Left cardiac atrium (tissue), 4 donors: ENCODE measurements around the gene ADAMTSL3. TPM values are rescaled to one million over a fixed set of nuclear protein-coding genes. Genes with fewer than 3 reads are reported as not detected.
A peak's percentile ranks its signal among the peaks of the same experiment; 100 is the strongest.

Experiments
- ATAC-seq, 2 donors: fragments of 200-7000 bp; cut with Tn5 transposase; one replicate each; pipeline ENCODE4 v1.9.1; 2020; ENCODE audit warnings: mild to moderate bottlenecking in 2 of 2, moderate library complexity in 2 of 2
- DNase-seq: peaks from one replicate; pipeline ENCODE4 v3.0.0-alpha.2; 2020
- intact Hi-C, 2 donors: fragments of 100-400 bp; cut with DNase I; formaldehyde crosslinking; loops; one replicate each; pipeline versions ENCODE4 v1.14.1 to v1.15.1; 2022 to 2023
- total RNA-seq, 2 donors: library from RNA; stranded (reverse); fragmentation: NEBNext Ultra II Directional; extraction: Animal tissue kit (Norgen Biotek cat#: 25700); gene quantifications; one replicate each; pipeline ENCODE4 v1.2.1, GENCODE V29; 2021
- donor health status: DM: no; HTN: yes; CAD: no.
- donor health status: DM: no; HTN: yes; CAD: no; lungs with severe emphysema.
- donor health status: DM: yes; HTN: yes; CAD: no.
- donor health status: Dilated cardiomyopathy.

ADAMTSL3 gene
- total RNA-seq, 2 donors from 2014 or later, result 22.8 to 25.8 TPM

DNA sequence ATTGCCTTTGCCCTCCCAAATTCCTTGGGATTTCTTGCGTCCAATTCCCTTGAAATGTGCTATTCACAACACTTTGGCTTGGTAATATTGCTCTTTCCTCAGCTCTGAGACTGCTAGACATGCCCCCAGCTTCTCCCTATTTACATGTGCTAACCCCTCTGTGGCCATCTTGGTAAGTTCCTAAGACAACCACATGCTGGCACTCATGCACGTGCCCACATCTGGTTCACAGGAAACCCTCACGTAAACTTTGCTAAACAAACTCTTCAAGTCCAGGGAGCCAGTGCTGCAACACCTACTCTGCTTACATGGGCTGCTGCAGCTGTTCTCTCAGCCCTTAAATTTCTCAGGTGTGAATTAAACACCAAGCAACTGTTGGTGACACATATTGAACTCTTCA, 121.8 kb downstream of the ADAMTSL3 start:
- intact Hi-C loops, result no loop called here
- DNase-seq (no peak), ATAC-seq (no peak)

GRCh38 chr15:83776986-83777385, 123.1 kb downstream of the ADAMTSL3 start:
- DNase-seq, result no peak
- ATAC-seq, result no peak
- intact Hi-C loops, result no loop called here

DNA sequence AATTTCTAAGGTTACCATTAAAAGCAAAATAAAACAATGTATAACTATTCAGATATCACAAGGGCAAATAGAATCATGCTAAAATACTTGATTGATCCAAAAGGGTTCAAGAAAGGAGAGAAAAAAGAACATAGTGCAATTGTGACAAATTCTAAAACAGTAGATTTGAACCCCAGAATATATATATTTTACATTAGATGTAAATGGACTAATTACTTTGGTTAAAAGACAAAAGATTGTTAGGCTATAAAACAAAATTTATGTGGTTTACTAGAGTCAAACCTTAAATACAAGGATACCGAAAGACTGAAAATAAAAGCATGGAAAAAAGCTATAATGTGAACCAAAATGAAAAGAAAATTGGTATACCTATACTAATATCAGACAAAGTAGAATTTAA, 129.3 kb downstream of the ADAMTSL3 start:
- no peak for ATAC-seq
- DNase-seq, result no peak
- intact Hi-C loops, result no loop called here

GRCh38 chr15:83784975-83785374, 131.1 kb downstream of the ADAMTSL3 start:
- DNase-seq (no peak), ATAC-seq (peak in 1 of 2 donors; percentile 47)
- intact Hi-C loops, result no loop called here

DNA sequence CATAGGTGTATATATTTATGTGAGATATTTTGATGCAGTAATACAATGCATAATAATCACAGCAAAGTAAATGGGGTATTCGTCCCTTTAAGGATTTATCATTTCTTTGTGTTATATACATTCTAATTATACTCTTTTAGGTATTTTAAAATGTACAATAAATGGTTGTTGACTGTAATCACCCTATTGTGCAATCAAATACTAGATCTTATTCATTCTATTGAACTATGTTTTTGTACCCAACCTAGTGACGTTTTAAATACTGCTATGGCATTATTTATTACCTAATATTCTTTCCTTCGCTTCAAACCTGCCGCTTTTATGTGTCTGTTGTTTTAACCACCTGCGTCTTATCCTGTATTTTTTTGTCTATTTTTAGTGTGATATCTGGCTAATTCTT, 132.4 kb downstream of the ADAMTSL3 start:
- intact Hi-C loops, result no loop called here
- no peak for ATAC-seq
- no peak for DNase-seq

DNA sequence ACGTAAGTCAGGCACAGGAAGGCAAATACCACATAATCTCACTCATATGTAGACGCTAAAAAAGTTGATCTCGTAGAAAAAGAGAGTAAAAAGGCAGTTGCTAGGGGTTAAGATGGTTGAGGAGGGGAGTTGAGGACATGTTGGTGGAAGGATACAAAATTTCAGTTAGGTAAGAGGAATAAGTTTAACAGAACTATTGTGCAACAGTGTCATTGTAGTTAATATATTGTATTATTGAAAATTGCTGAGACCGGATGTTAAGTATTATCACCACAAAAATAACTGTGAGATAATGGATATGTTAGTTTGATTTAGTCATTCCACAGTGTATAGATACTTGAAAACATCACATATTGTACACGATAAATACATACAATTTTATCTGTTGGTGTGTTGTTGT, 139.1 kb downstream of the ADAMTSL3 start:
- DNase-seq (no peak), ATAC-seq (no peak)
- intact Hi-C loops, result no loop called here

DNA sequence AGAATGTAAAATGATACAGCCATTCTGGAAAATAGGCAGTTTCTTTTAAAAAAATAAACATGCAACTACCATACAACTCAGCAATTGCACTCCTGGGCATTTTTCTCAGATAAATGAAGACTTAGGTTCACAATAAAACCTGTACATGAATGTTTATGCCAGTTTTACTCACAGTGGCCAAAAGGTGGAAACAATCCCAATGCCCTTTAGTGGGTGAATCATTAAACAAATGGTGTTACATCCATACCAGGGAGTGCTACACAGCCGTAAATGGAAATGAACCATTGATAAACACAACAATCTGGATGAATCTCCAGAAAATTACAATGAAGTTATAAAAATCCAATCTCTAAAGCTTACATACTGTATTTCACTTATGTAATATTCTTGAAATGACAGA, 140.3 kb downstream of the ADAMTSL3 start:
- ATAC-seq (no peak), DNase-seq (no peak)
- intact Hi-C loops, result no loop called here

DNA sequence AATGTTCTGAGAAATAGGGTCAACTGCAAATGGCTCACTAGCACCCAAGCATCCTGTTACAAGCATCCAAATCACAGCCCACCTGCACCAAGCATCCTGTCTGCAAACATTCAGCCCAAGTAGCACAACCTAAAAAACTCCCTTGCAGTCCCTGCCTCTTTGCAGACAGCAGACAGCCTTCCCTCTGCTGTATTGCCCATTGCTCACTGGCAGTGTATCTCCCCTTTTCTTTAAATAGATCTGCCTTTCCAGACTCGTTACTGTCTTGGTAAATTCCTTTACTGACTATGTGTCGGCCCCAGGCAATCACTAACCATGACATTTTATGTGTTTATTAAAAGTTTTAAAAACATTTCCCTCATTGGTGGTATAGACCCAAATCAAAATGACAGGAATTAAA, 155.4 kb downstream of the ADAMTSL3 start:
- no peak for DNase-seq
- no peak for ATAC-seq
- intact Hi-C loops, result no loop called here

- ATAC-seq (no peak), DNase-seq (no peak)
- intact Hi-C loops, result no loop called here
Observed at GRCh38 chr15:83810110-83810509, 156.2 kb downstream of the ADAMTSL3 start.

- DNase-seq (no peak), ATAC-seq (no peak)
- intact Hi-C loops, result no loop called here
Observed at GRCh38 chr15:83813682-83814081, 159.8 kb downstream of the ADAMTSL3 start.

GRCh38 chr15:83815506-83815905, 161.6 kb downstream of the ADAMTSL3 start:
- intact Hi-C loops, result no loop called here
- DNase-seq (no peak), ATAC-seq (peak in 1 of 2 donors; percentile 15)

DNA sequence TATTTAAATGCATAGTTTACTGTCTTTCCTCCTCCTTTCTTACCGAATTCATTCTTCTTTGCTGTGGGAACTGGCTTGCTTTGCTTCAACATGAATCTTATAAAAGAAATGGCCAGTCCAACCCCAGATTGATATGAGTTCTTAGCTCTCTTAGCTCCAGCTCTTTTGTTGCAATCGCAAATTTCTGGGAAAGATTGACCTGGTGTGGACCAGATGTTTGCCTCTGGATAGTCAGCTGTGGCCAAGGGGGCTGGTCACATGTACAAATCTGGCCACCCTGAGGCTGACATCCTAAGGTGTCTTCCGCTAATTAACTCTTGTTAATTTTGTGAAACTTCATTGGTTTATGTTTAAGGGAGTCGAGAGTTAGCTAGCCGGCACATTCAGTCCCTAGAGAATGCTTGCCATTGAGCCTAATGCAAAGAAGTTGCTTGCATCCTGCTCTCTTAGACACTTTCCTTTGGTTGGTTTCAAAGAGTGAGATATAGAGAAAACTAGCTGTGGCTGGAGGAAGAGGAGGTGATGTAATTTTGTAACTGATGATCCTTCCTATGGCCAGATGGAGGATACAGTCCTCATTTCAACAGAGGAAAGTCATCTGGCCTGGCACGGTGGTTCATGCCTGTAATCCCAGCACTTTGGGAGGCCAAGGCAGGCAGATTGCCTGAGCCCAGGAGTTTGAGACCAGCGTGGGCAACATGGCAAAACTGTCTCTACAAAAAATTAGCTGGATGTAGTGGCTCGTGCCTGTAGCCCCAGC, 162.4 kb downstream of the ADAMTSL3 start:
- DNase-seq, result no peak
- ATAC-seq, result no peak
- intact Hi-C loops, result no loop called here

DNA sequence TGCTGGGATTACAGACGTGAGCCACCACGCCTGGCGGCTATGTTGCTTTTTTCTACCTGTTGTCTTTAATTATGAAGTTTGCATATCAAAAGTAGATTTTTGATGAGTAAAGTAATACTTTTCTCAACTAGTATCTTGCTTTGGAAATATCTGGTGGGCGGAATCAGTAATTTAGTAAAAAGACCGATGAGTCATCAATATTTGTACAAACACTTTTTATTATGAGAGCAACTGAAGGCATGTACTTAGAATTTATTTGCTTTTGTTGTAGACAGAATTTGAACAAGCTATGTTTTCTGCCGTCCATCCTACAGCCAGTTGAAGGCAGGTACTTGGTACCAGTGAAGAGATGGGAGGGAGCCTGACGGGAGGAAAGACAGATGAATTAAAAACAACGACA, 164.7 kb downstream of the ADAMTSL3 start:
- intact Hi-C loops, result no loop called here
- ATAC-seq, result no peak
- DNase-seq, result no peak

DNA sequence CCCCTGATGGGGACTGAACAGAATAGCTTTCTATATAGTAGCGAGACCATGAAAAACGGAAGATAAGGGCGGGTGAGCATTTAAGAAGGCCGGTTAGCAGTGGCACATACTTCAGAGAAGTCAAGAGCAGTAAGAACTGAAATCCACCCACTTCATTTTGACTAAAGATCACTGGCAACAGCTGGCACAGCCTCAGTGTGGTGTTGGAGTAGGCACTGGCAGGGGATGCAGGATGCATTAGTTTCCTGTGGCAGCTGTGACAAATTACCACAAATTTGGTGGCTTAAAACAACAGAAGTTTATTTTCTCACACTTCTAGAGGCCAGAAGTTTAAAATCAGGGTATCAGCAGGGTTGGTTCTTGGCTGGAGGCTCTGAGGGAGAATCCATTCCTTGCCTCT, 176.5 kb downstream of the ADAMTSL3 start:
- no peak for ATAC-seq
- intact Hi-C loops, result no loop called here
- no peak for DNase-seq

DNA sequence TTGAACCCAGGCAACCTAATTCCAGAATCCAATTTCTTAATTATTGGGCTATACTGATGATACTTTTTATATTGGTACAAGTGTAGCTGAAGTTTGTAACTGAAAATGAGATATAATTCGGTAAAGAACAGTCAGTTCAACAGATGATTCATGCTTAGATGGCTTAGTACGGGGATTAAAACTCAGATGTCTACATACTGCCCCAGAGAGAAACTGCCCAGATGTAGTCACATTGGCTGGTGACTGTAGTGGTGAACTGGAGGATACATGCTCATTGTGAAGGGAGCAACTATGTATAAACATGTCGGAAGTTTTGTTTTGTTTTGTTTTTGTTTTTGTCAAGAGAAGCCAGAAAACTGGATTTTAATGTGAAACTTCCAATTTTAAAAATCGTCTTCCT, 179.6 kb downstream of the ADAMTSL3 start:
- intact Hi-C loops, result no loop called here

GRCh38 chr15:83835479-83835878, 181.6 kb downstream of the ADAMTSL3 start:
- ATAC-seq (no peak), DNase-seq (no peak)
- intact Hi-C loops, result no loop called here

More for the DNA sequence above, 179.6 kb downstream of the ADAMTSL3 start:
- DNase-seq, result no peak
- no peak for ATAC-seq

GRCh38 chr15:83837945-83838571, 184.1 kb downstream of the ADAMTSL3 start:
- ATAC-seq, result peak; percentile 41 to 65
- peak; percentile 66 for DNase-seq
- intact Hi-C loops, result no loop called here

DNA sequence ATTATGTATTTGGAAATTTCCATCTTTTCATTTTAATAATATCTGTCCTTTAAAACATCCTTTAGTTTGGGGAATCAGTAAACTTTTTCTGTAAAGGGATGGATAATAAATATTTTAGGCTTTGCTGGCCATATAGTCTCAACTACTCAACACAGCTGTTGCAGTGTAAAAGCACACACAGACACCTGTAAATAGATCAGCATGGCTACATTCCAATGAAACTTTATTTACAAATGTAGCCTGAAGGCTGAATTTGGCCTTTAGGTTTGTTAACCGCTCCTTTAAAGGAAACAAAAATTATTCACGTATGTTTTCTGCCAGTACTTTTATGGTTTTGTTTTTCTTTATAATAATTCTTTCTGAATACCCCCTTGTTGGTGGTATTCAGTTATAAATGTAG, 184.8 kb downstream of the ADAMTSL3 start:
- no peak for ATAC-seq
- intact Hi-C loops, result no loop called here
- no peak for DNase-seq

- ATAC-seq (no peak), DNase-seq (no peak)
- intact Hi-C loops, result loop anchor here in 1 of 2 donors (10.0 kb wide), 1 partner anchor 277 kb away; no protein-coding TSS in a partner anchor
Observed at GRCh38 chr15:83842281-83842680, 188.4 kb downstream of the ADAMTSL3 start.

- ATAC-seq, result peak; percentile 64 to 91
Observed at GRCh38 chr15:83843471-83843871, 189.5 kb downstream of the ADAMTSL3 start.

GRCh38 chr15:83844742-83845141, 190.8 kb downstream of the ADAMTSL3 start:
- DNase-seq, result no peak
- ATAC-seq, result peak in 1 of 2 donors; percentile 22
- intact Hi-C loops, result loop anchor here in 1 of 2 donors (10.0 kb wide), 1 partner anchor 280 kb away; no protein-coding TSS in a partner anchor

More at GRCh38 chr15:83843471-83843871, 189.5 kb downstream of the ADAMTSL3 start:
- DNase-seq, result peak; percentile 50
- intact Hi-C loops, result loop anchor here in 1 of 2 donors (10.0 kb wide), 1 partner anchor 279 kb away; no protein-coding TSS in a partner anchor
